ENCODE data around the gene FTO. TPM values are rescaled to one million over a fixed set of nuclear protein-coding genes. Genes with fewer than 3 reads are reported as not detected.
"Not testable (repeated sequence)": the region's sequence is repeated elsewhere in the genome, so short reads cannot be mapped to it uniquely, and the experiment has no call there.

The FTO gene
- total RNA-seq, 1 donor from 2014 or later: 70.5 TPM

GRCh38 chr16:53886482-53887378 is 182.8 kb downstream of the FTO start:
- no peak for DNase-seq (ENCODE audit: extremely low spot score in 2 of 2)
- Histone ChIP-seq H3K36me3 (no peaks in the 10 kb centered on the region), H3K9me3 (no peaks in the 10 kb centered on the region), H3K4me3 (no peak overlapping the region), H3K27ac (no peak overlapping the region), H3K27me3 (no peaks in the 10 kb centered on the region), H3K4me1 (no peaks in the 10 kb centered on the region)
- intact Hi-C loops (cut with DNase I): no loop called here
- TF ChIP-seq CTCF (IDR thresholded peaks at IDR 0.05) (no peak), POLR2AphosphoS5 (IDR thresholded peaks at IDR 0.05; ENCODE audit: insufficient read depth in 1 of 2, low read depth in 1 of 2) (no peak), POLR2A (IDR thresholded peaks at IDR 0.05) (no peak)

- Histone ChIP-seq H3K36me3 (no peaks in the 10 kb centered on the region), H3K27ac (no peak overlapping the region), H3K27me3 (no peaks in the 10 kb centered on the region), H3K4me3 (no peak overlapping the region), H3K9me3 (no peaks in the 10 kb centered on the region), H3K4me1 (peaks cover 9% of the 10 kb centered on the region)
- TF ChIP-seq CTCF (IDR thresholded peaks at IDR 0.05) (no peak), POLR2AphosphoS5 (IDR thresholded peaks at IDR 0.05; ENCODE audit: insufficient read depth in 1 of 2, low read depth in 1 of 2) (no peak)
- intact Hi-C loops (cut with DNase I): no loop called here
- DNase-seq (ENCODE audit: extremely low spot score in 2 of 2): no peak
Observed at GRCh38 chr16:53888222-53888621, 184.3 kb downstream of the FTO start.

- H3K27ac ChIP-seq; H3K4me3 ChIP-seq; H3K9me3 ChIP-seq; DNase-seq (ENCODE audit: extremely low spot score in 2 of 2); intact Hi-C loops (cut with DNase I); H3K36me3 ChIP-seq; H3K27me3 ChIP-seq: not testable (repeated sequence)
- H3K4me1 ChIP-seq: peaks cover 20% of the 10 kb centered on the region
Observed at GRCh38 chr16:53890877-53891276, 186.9 kb downstream of the FTO start.

GRCh38 chr16:53891409-53892139 is 187.6 kb downstream of the FTO start:
- TF ChIP-seq CTCF (IDR thresholded peaks at IDR 0.05) (no peak), POLR2A (IDR thresholded peaks at IDR 0.05) (no peak)
- Histone ChIP-seq H3K36me3 (no peaks in the 10 kb centered on the region), H3K27ac (no peak overlapping the region), H3K27me3 (no peaks in the 10 kb centered on the region), H3K9me3 (no peaks in the 10 kb centered on the region), H3K4me3 (no peak overlapping the region), H3K4me1 (peaks cover 20% of the 10 kb centered on the region)
- intact Hi-C loops (cut with DNase I): no loop called here
- DNase-seq (ENCODE audit: extremely low spot score in 2 of 2): no peak

GRCh38 chr16:53892155-53892554 is 188.2 kb downstream of the FTO start:
- intact Hi-C loops (cut with DNase I): no loop called here
- no peak overlapping the region for H3K4me3 ChIP-seq
- no peaks in the 10 kb centered on the region for H3K9me3 ChIP-seq
- DNase-seq (ENCODE audit: extremely low spot score in 2 of 2): no peak
- TF ChIP-seq POLR2A (IDR thresholded peaks at IDR 0.05) (no peak), CTCF (IDR thresholded peaks at IDR 0.05) (peak; percentile 21 to 72 (median 55)), POLR2AphosphoS5 (IDR thresholded peaks at IDR 0.05; ENCODE audit: insufficient read depth in 1 of 2, low read depth in 1 of 2) (peak in 1 of 2 donors; percentile 43)
- H3K4me1 ChIP-seq: peaks cover 20% of the 10 kb centered on the region
- H3K36me3 ChIP-seq: no peaks in the 10 kb centered on the region
- H3K27ac ChIP-seq: no peak overlapping the region
- no peaks in the 10 kb centered on the region for H3K27me3 ChIP-seq
